ENCODE data around the gene CIDEA. TPM values are rescaled to one million over a fixed set of nuclear protein-coding genes. Genes with fewer than 3 reads are reported as not detected.

The CIDEA gene
- total RNA-seq, 1 experiment from 2014 or later = not detected

DNA sequence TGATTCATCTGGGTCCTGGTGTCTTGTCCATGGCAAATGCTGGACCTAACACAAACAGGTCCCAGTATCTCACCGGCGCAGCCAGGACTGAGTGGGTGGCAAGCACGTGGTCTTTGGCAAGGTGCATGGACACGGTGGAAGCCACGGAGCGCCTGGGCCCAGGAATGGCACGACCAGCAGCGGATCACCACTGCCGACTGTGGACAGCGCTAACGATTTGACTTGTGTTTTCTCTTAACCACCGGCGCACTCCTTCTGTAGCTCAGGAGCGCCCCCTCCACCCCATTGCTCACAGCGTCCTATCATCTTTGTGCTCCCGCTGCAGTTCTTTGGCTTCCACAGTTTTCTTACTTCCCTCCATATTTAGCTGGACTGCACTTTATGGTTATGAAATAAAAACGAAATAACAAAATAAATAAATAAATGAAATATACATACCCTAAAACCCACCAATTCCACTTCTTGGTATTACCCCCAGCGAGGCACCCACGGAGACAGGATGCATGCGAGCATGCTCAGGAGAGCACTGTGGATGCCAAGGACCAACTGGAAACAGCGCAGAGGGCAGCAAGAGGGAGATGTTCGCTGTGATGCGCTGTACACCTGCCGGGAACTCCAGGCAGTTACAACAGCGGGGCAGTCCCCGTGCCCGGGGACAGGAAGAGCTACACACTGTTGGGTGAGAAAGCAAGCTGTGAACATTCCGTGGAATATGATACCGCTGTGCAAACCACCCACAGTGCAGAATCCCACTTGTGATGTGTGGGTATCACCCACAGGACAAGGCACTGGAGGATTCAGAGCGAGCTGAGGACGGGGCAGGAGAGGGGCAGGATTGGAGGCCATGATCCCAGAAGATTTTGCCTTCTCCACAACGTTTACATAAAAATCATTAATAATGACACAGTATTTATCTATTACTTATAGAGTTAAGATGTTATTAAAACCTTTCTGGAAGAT, 7.0 kb upstream of the CIDEA start:
- H2BK5ac ChIP-seq (ENCODE audit: insufficient read length, low read length) = no peak overlapping the region
- no peak overlapping the region for H3K23ac ChIP-seq (ENCODE audit: insufficient read length, low read depth, low read length)
- Mint-ChIP-seq H3K9me3 (peaks cover 0 to 4% of the 10 kb centered on the region in 2 experiments; a peak in 3 of 5 replicates), H3K27ac (no peak overlapping the region), H3K27me3 (ENCODE audit: low read depth) (peaks cover 71% of the 10 kb centered on the region), H3K36me3 (ENCODE audit: insufficient read depth in 1 of 3, low read depth in 3 of 3) (peaks cover 0 to 4% (median 0%) of the 10 kb centered on the region in 3 experiments; a peak in 1 of 7 replicates), H3K4me1 (peaks cover 0 to 5% of the 10 kb centered on the region in 2 experiments; a peak in 2 of 4 replicates), H3K4me3 (no peak overlapping the region)
- H3K4me1 ChIP-seq (ENCODE audit: insufficient read depth, low read length) = no peaks in the 10 kb centered on the region
- H2AFZ ChIP-seq (ENCODE audit: low read length) = peak overlapping the region; percentile 66
- no peak overlapping the region for H2BK20ac ChIP-seq (ENCODE audit: low read depth, low read length, poor library complexity, severe bottlenecking)
- no peak overlapping the region for H4K91ac ChIP-seq (ENCODE audit: insufficient read length, low read depth, low read length)
- H3K27ac ChIP-seq (ENCODE audit: insufficient read length, low read depth, low read length) = no peak overlapping the region
- no peaks in the 10 kb centered on the region for H3K79me1 ChIP-seq (ENCODE audit: insufficient read depth, low read depth, low read length, poor library complexity, severe bottlenecking)
- no peak overlapping the region for H3K14ac ChIP-seq (ENCODE audit: insufficient read depth, low read length)
- peak; percentile 77 for DNase-seq
- H2BK12ac ChIP-seq (ENCODE audit: insufficient read length, low read depth, low read length) = no peak overlapping the region
- peak; percentile 82 for TF ChIP-seq CTCF (conservative IDR thresholded peaks at IDR 0.05)
- no peak overlapping the region for H4K8ac ChIP-seq (replicated peaks; ENCODE audit: insufficient read length, low read depth, low read length)
- no peaks in the 10 kb centered on the region for H3K9me3 ChIP-seq (ENCODE audit: control insufficient read depth, low read depth, low read length)
- no peak overlapping the region for H3K56ac ChIP-seq (ENCODE audit: insufficient read length, low read depth, low read length)
- no peak overlapping the region for H3K9ac ChIP-seq (ENCODE audit: extremely low read depth, insufficient read length, low read length)
- H2AK5ac ChIP-seq (ENCODE audit: insufficient read length, low read length) = no peak overlapping the region
- H4K5ac ChIP-seq (ENCODE audit: insufficient read length, low read depth, low read length) = no peak overlapping the region
- no peak overlapping the region for H3K4ac ChIP-seq (ENCODE audit: low read depth, low read length)
- peaks cover 2% of the 10 kb centered on the region; the same call in 1 of the 2 replicates for H3K27me3 ChIP-seq (ENCODE audit: insufficient read depth, low read length)
- whole genome bisulfite sequencing (ENCODE audit: extremely low coverage, insufficient read length, low lambda C conversion rate) = no CpG with 5 or more reads among the region's 32 CpGs
- no peak overlapping the region for H2BK120ac ChIP-seq (ENCODE audit: low read depth, low read length, poor library complexity, severe bottlenecking)
- H3K79me2 ChIP-seq (ENCODE audit: insufficient read depth, low read length) = no peaks in the 10 kb centered on the region
- no peak overlapping the region for H2BK15ac ChIP-seq (ENCODE audit: low read depth, low read length)
- no peaks in the 10 kb centered on the region for H3K23me2 ChIP-seq (ENCODE audit: insufficient read length, low read depth, low read length, poor library complexity, severe bottlenecking)
- no peak overlapping the region for H3K18ac ChIP-seq (ENCODE audit: insufficient read length, low read depth, low read length)
- H3K4me2 ChIP-seq (ENCODE audit: insufficient read depth, insufficient read length, low read length) = no peak overlapping the region
- H4K20me1 ChIP-seq (ENCODE audit: control insufficient read depth, insufficient read depth, insufficient read length) = no peaks in the 10 kb centered on the region
- H3T11ph ChIP-seq (ENCODE audit: low read length) = no peak overlapping the region
